IMR-90 (cell line): Measurements from ENCODE around the gene CUX1. TPM values are rescaled to one million over a fixed set of nuclear protein-coding genes. Genes with fewer than 3 reads are reported as not detected.
A peak's percentile ranks its signal among the peaks of the same experiment; 100 is the strongest.

Source experiments
- ATAC-seq: fragments of 200-7000 bp; cut with Tn5 transposase; 2 replicates; pipeline ENCODE4 v1.9.1; 2020; ENCODE audit warnings: low read depth, mild to moderate bottlenecking, moderate library complexity
- BruUV-seq: library from RNA; stranded (reverse); fragments of 400-500 nt; replicated peaks from 2 replicates; lab custom pipeline; 2021; lab: Mats Ljungman, UMichigan
- CTCF ChIA-PET: fragments of 300-600 bp; formaldehyde crosslinking; extraction: SDS; loops from one replicate; lab custom pipeline; 2021; ENCODE audit warnings: antibody characterized with exemption; lab: Yijun Ruan, JAX
- POLR2A ChIA-PET: fragments of 300-600 bp; sonication (Branson Sonifier 250); formaldehyde crosslinking; loops from one replicate; lab custom pipeline; 2022; ENCODE audit warnings: antibody characterized with exemption; ENCODE audit not compliant: unreplicated experiment; lab: Charles Lee
- DNase-seq: peaks from one replicate; pipeline ENCODE4 v3.0.0; 2013
- H2AFZ ChIP-seq: replicated peaks from 2 replicates; pipeline ENCODE3; 2013; ENCODE audit warnings: low read length, mild to moderate bottlenecking; ENCODE audit not compliant: poor library complexity
- H2AK5ac ChIP-seq: 2 replicates; pipeline ENCODE4 v1.6.1; 2013; ENCODE audit warnings: low read depth, low read length, inconsistent platforms
- H2AK9ac ChIP-seq: replicated peaks from 2 replicates; pipeline ENCODE3; 2013; ENCODE audit warnings: mild to moderate bottlenecking, low read depth, low read length, moderate library complexity; ENCODE audit not compliant: poor library complexity
- H2BK120ac ChIP-seq: 2 replicates; pipeline ENCODE4 v1.6.1; 2013; ENCODE audit warnings: low read depth, low read length, inconsistent platforms
- H2BK15ac ChIP-seq: 3 replicates; pipeline ENCODE4 v1.6.1; 2013; ENCODE audit warnings: low read depth, low read length, inconsistent platforms
- H2BK20ac ChIP-seq: 2 replicates; pipeline ENCODE4 v1.6.1; 2013; ENCODE audit warnings: low read depth, mild to moderate bottlenecking, inconsistent platforms, low read length, moderate library complexity
- H2BK5ac ChIP-seq: 2 replicates; pipeline ENCODE4 v1.6.1; 2013; ENCODE audit warnings: mild to moderate bottlenecking, low read depth, low read length, inconsistent platforms; ENCODE audit not compliant: poor library complexity, severe bottlenecking
- H3K14ac ChIP-seq: replicated peaks from 2 replicates; pipeline ENCODE4 v1.6.1; 2013; ENCODE audit warnings: low read depth, low read length, inconsistent platforms
- H3K18ac ChIP-seq: 2 replicates; pipeline ENCODE4 v1.6.1; 2013; ENCODE audit warnings: low read depth, low read length, control low read depth
- H3K23ac ChIP-seq: 2 replicates; pipeline ENCODE4 v1.6.1; 2013; ENCODE audit warnings: low read depth, low read length, inconsistent platforms
- H3K27ac ChIP-seq: 2 replicates; pipeline ENCODE4 v1.5.1; 2013; ENCODE audit warnings: mild to moderate bottlenecking, control low read depth, low read length; ENCODE audit not compliant: insufficient read depth
- H3K27me3 ChIP-seq: 2 replicates; pipeline ENCODE4 v1.6.1; 2013; ENCODE audit warnings: low read length; ENCODE audit not compliant: control insufficient read depth, insufficient read depth
- H3K36me3 ChIP-seq: 2 replicates; pipeline ENCODE4 v1.6.1; 2013; ENCODE audit warnings: low read length, mixed read lengths; ENCODE audit not compliant: control insufficient read depth, insufficient read depth
- H3K4ac ChIP-seq: 2 replicates; pipeline ENCODE4 v1.6.1; 2013; ENCODE audit warnings: low read depth, low read length, inconsistent platforms
- H3K4me1 ChIP-seq: 2 replicates; pipeline ENCODE4 v1.6.1; 2013; ENCODE audit warnings: low read length, mixed read lengths; ENCODE audit not compliant: control insufficient read depth, insufficient read depth
- H3K4me2 ChIP-seq: 2 replicates; pipeline ENCODE4 v1.6.1; 2013; ENCODE audit warnings: low read depth, mild to moderate bottlenecking, control low read depth, low read length, moderate library complexity
- H3K4me3 ChIP-seq: 2 replicates; pipeline ENCODE4 v1.5.1; 2013; ENCODE audit warnings: low read depth, mild to moderate bottlenecking, control low read depth, low read length, moderate library complexity; ENCODE audit not compliant: insufficient read depth
- H3K56ac ChIP-seq: 2 replicates; pipeline ENCODE4 v1.6.1; 2013; ENCODE audit warnings: low read length, inconsistent platforms; ENCODE audit not compliant: insufficient read depth; ENCODE audit errors: extremely low read depth
- H3K79me1 ChIP-seq, 2 experiments: 2 replicates each; pipeline ENCODE4 v1.6.1; 2013; ENCODE audit warnings: low read length in 2 of 2, inconsistent platforms in 1 of 2, low read depth in 1 of 2
- H3K9ac ChIP-seq: 2 replicates; pipeline ENCODE4 v1.6.1; 2013; ENCODE audit warnings: low read depth, low read length, control low read depth
- H3K9me1 ChIP-seq: 2 replicates; pipeline ENCODE4 v1.6.1; 2013; ENCODE audit warnings: low read length, inconsistent platforms; ENCODE audit not compliant: insufficient read depth
- H3K9me3 ChIP-seq: 2 replicates; pipeline ENCODE4 v1.6.1; 2013; ENCODE audit warnings: low read length; ENCODE audit not compliant: control insufficient read depth, insufficient read depth
- H4K20me1 ChIP-seq: 2 replicates; pipeline ENCODE4 v1.6.1; 2013; ENCODE audit warnings: low read length, inconsistent platforms; ENCODE audit not compliant: insufficient read depth
- H4K5ac ChIP-seq: 2 replicates; pipeline ENCODE4 v1.6.1; 2013; ENCODE audit warnings: mild to moderate bottlenecking, low read depth, low read length, control low read depth
- H4K8ac ChIP-seq, 2 experiments: 2 replicates each; pipeline ENCODE4 v1.6.1; 2013; ENCODE audit warnings: low read depth in 2 of 2, low read length in 2 of 2, control low read depth in 1 of 2, inconsistent platforms in 1 of 2
- H4K91ac ChIP-seq: 2 replicates; pipeline ENCODE4 v1.6.1; 2013; ENCODE audit warnings: low read depth, low read length, inconsistent platforms; ENCODE audit not compliant: insufficient read depth
- BHLHE40 ChIP-seq: fragments of 150-350 bp; IDR thresholded peaks from 2 replicates; pipeline ENCODE4 v1.6.1; 2016; ENCODE audit warnings: mild to moderate bottlenecking, low read depth, low read length
- CEBPB ChIP-seq: IDR thresholded peaks from 2 replicates; pipeline ENCODE4 v1.6.1; 2012; ENCODE audit warnings: low read depth, low read length, improper control_type of control experiment
- CHD1 ChIP-seq: IDR thresholded peaks from 2 replicates; pipeline ENCODE4 v1.6.1; 2012; ENCODE audit warnings: low read depth, low read length, improper control_type of control experiment
- CTCF ChIP-seq: conservative IDR thresholded peaks from 2 replicates; pipeline ENCODE4 v1.5.1; 2012; ENCODE audit warnings: mild to moderate bottlenecking, low read depth, low read length, improper control_type of control experiment
- ELK1 ChIP-seq: fragments of 150-350 bp; IDR thresholded peaks from 2 replicates; pipeline ENCODE4 v1.6.1; 2016; ENCODE audit warnings: low read depth, mild to moderate bottlenecking, low read length, moderate library complexity, borderline replicate concordance
- MAZ ChIP-seq: IDR thresholded peaks from 2 replicates; pipeline ENCODE4 v1.6.1; 2012; ENCODE audit warnings: low read depth, mild to moderate bottlenecking, low read length, improper control_type of control experiment, moderate library complexity, borderline replicate concordance
- MXI1 ChIP-seq: IDR thresholded peaks from 2 replicates; pipeline ENCODE4 v1.6.1; 2012; ENCODE audit warnings: low read depth, mild to moderate bottlenecking, low read length, moderate library complexity, borderline replicate concordance
- NFE2L2 ChIP-seq: fragments of 150-350 bp; IDR thresholded peaks from 2 replicates; pipeline ENCODE4 v1.6.1; 2016; ENCODE audit warnings: low read depth, mild to moderate bottlenecking, low read length
- POLR2A ChIP-seq: IDR thresholded peaks from 2 replicates; pipeline ENCODE4 v1.6.1; 2012; ENCODE audit warnings: mild to moderate bottlenecking, low read depth, low read length
- RAD21 ChIP-seq: IDR thresholded peaks from 2 replicates; pipeline ENCODE4 v1.6.1; 2012; ENCODE audit warnings: low read length, improper control_type of control experiment
- RCOR1 ChIP-seq: IDR thresholded peaks from 2 replicates; pipeline ENCODE4 v1.6.1; 2012; ENCODE audit warnings: mild to moderate bottlenecking, low read length, improper control_type of control experiment; ENCODE audit not compliant: insufficient replicate concordance
- RFX5 ChIP-seq: IDR thresholded peaks from 2 replicates; pipeline ENCODE4 v1.8.0; 2012; ENCODE audit warnings: low read depth, mild to moderate bottlenecking, low read length, moderate library complexity
- SMC3 ChIP-seq: fragments of 150-350 bp; IDR thresholded peaks from 2 replicates; pipeline ENCODE4 v1.6.1; 2016; ENCODE audit warnings: low read depth, mild to moderate bottlenecking, antibody characterized with exemption, low read length, moderate library complexity
- WGBS, 2 experiments: methylation state at CpG; one replicate each; pipeline versions ENCODE4 v1.1.5 to v1.1.7; 2013; ENCODE audit warnings: missing lambda C conversion rate in 2 of 2; ENCODE audit not compliant: insufficient read length in 1 of 2; ENCODE audit errors: extremely low coverage in 2 of 2; 5-methylcytosine and 5-hydroxymethylcytosine counted together
- dilution Hi-C: fragments of 300-500 bp; cut with HindIII; formaldehyde crosslinking; loops from one replicate; pipeline ENCODE4 v1.14.3; 2018; ENCODE audit warnings: low sequenced_read_pairs; ENCODE audit not compliant: unreplicated experiment
- in situ Hi-C: fragments of 300-500 bp; cut with MboI; formaldehyde crosslinking; loops from 3 replicates; pipeline ENCODE4 v1.14.3; 2019; ENCODE audit warnings: low sequenced_read_pairs, inconsistent platforms, mixed read lengths
- intact Hi-C: fragments of 100-400 bp; cut with micrococcal nuclease; formaldehyde crosslinking; loops from 2 replicates; pipeline ENCODE4 v1.10.0; 2022
- polyA plus RNA-seq, 3 experiments: library from polyadenylated mRNA; depleted of rRNA; stranded (reverse); fragments of >200 nt; gene quantifications; 2 replicates each; pipeline ENCODE4 v1.2.3, GENCODE V29; 2012; ENCODE audit warnings: low replicate concordance in 1 of 3
- total RNA-seq: library from RNA; depleted of rRNA; stranded (reverse); fragments of >200 nt; gene quantifications from 2 replicates; pipeline ENCODE4 v1.2.3, GENCODE V29; 2012
- TF ChIP-seq, protein P1 (sequence below): fragments of 150-350 bp; IDR thresholded peaks from 2 replicates; pipeline ENCODE4 v1.6.1; 2017; ENCODE audit warnings: mild to moderate bottlenecking, antibody characterized with exemption, low read length, low read depth

CUX1 gene
- total and polyA plus RNA-seq, 2 of the 4 experiments (the other 2 are of a cell fraction): 19.7 to 46.4 TPM

- Histone ChIP-seq H3K79me1 (peaks cover 27 to 42% of the 10 kb centered on the region in 2 experiments), H3K23ac (no peak overlapping the region), H2AFZ (no peak overlapping the region), H4K5ac (no peak overlapping the region), H3K4me3 (no peak overlapping the region), H2BK120ac (no peak overlapping the region), H4K91ac (no peak overlapping the region), H2BK20ac (no peak overlapping the region), H3K9ac (no peak overlapping the region), H3K18ac (no peak overlapping the region), H3K9me1 (peaks cover 26% of the 10 kb centered on the region), H3K27ac (no peak overlapping the region), H4K20me1 (peaks cover 17% of the 10 kb centered on the region), H2BK15ac (no peak overlapping the region), H3K9me3 (no peaks in the 10 kb centered on the region), H3K4me2 (no peak overlapping the region), H3K56ac (no peak overlapping the region), H3K4ac (peak overlapping the region; percentile 36), H2AK9ac (no peak overlapping the region), H3K36me3 (no peaks in the 10 kb centered on the region), H4K8ac (no peak overlapping the region), H3K27me3 (no peaks in the 10 kb centered on the region), H2BK5ac (no peak overlapping the region), H2AK5ac (peak overlapping the region; percentile 37; the same call in 1 of the 2 replicates), H3K4me1 (peaks cover 9% of the 10 kb centered on the region), H3K14ac (peak overlapping the region; percentile 1; the same call in 1 of the 2 replicates)
- in situ Hi-C loops: no loop called here
- no TSS peak for BruUV-seq
- ChIA-PET CTCF (interaction anchor here (0.6 kb wide), 1 partner anchor 20 kb away, joined by 8 read pairs; no protein-coding TSS in a partner anchor), POLR2A (no interaction called here)
- no peak for TF ChIP-seq ELK1
- no peak for TF ChIP-seq SMC3
- TF ChIP-seq CEBPB: no peak
- TF ChIP-seq NFE2L2: no peak
- no peak for TF ChIP-seq RFX5
- TF ChIP-seq, protein P1, sequence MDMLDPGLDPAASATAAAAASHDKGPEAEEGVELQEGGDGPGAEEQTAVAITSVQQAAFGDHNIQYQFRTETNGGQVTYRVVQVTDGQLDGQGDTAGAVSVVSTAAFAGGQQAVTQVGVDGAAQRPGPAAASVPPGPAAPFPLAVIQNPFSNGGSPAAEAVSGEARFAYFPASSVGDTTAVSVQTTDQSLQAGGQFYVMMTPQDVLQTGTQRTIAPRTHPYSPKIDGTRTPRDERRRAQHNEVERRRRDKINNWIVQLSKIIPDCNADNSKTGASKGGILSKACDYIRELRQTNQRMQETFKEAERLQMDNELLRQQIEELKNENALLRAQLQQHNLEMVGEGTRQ: no peak
- TF ChIP-seq RCOR1: no peak
- TF ChIP-seq MXI1: no peak
- no peak for TF ChIP-seq BHLHE40
- no peak for TF ChIP-seq MAZ
- no peak for TF ChIP-seq RAD21
- no peak for TF ChIP-seq CTCF
- TF ChIP-seq CHD1: no peak
- TF ChIP-seq POLR2A: no peak
- ATAC-seq (peak; percentile 40), DNase-seq (peak; percentile 68)
- intact Hi-C loops: no loop called here
- dilution Hi-C loops: no loop called here
- WGBS, 2 experiments: 33% methylated on average over 1 of the region's 9 CpGs; no CpG with 5 or more reads in 1 of the 2 experiments
Measured at GRCh38 chr7:102063690-102064180, 246.3 kb downstream of the CUX1 start.
